SK-N-SH treated with all-trans-retinoic acid at 6 μM for 48 hours (cell line): ENCODE data around the gene GTF2A1.

Source experiments
- BACH2 ChIP-seq: fragments of 250-450 bp; sonication (Bioruptor Pico); IDR thresholded peaks from 2 replicates; pipeline ENCODE4 v1.9.0; 2021; ENCODE audit warnings: mild to moderate bottlenecking, borderline replicate concordance
- OSR1 ChIP-seq: fragments of 250-450 bp; sonication (Bioruptor Pico); IDR thresholded peaks from 2 replicates; pipeline ENCODE4 v1.8.0; 2022; ENCODE audit warnings: moderate library complexity, mild to moderate bottlenecking, inconsistent platforms
- PATZ1 ChIP-seq: fragments of 250-450 bp; sonication (Bioruptor Pico); IDR thresholded peaks from 2 replicates; pipeline ENCODE4 v1.8.0; 2020; ENCODE audit warnings: mild to moderate bottlenecking, moderate library complexity, borderline replicate concordance
- RARB ChIP-seq: fragments of 250-450 bp; sonication (Bioruptor Pico); IDR thresholded peaks from 2 replicates; pipeline ENCODE4 v1.8.0; 2021; ENCODE audit warnings: mild to moderate bottlenecking, moderate library complexity
- SNAI2 ChIP-seq: fragments of 250-450 bp; sonication (Bioruptor Pico); IDR thresholded peaks from 2 replicates; pipeline ENCODE4 v1.5.0; 2020; ENCODE audit warnings: mild to moderate bottlenecking, moderate library complexity
- TOX ChIP-seq: fragments of 250-450 bp; sonication (Bioruptor Pico); IDR thresholded peaks from 2 replicates; pipeline ENCODE4 v1.8.0; 2021; ENCODE audit warnings: mild to moderate bottlenecking, moderate library complexity, borderline replicate concordance
- TSHZ2 ChIP-seq: fragments of 250-450 bp; sonication (Bioruptor Pico); IDR thresholded peaks from 2 replicates; pipeline ENCODE4 v1.5.0; 2020; ENCODE audit warnings: mild to moderate bottlenecking, moderate library complexity
- ZFP3 ChIP-seq: fragments of 250-450 bp; sonication (Bioruptor Pico); IDR thresholded peaks from 2 replicates; pipeline ENCODE4 v1.5.0; 2020; ENCODE audit warnings: mild to moderate bottlenecking, moderate library complexity
- ZNF70 ChIP-seq: fragments of 450-650 bp; formaldehyde crosslinking; IDR thresholded peaks from 2 replicates; pipeline ENCODE4 v1.5.0; 2020; ENCODE audit warnings: mild to moderate bottlenecking, moderate library complexity

- no peak for TF ChIP-seq PATZ1 (CRISPR knock-in tag)
- TF ChIP-seq TOX (CRISPR knock-in tag) = no peak
- no peak for TF ChIP-seq SNAI2 (CRISPR knock-in tag)
- no peak for TF ChIP-seq ZNF70 (CRISPR knock-in tag)
- TF ChIP-seq TSHZ2 (CRISPR knock-in tag) = no peak
- no peak for TF ChIP-seq BACH2 (CRISPR knock-in tag)
- no peak for TF ChIP-seq ZFP3 (CRISPR knock-in tag)
- TF ChIP-seq OSR1 (CRISPR knock-in tag) = no peak
- TF ChIP-seq RARB = no peak
Observed at GRCh38 chr14:81192594-81192993, 28.2 kb downstream of the GTF2A1 start.
